ENCODE results near the gene TYW1B.
"Not testable (repeated sequence)": the region's sequence is repeated elsewhere in the genome, so short reads cannot be mapped to it uniquely, and the experiment has no call there.

TYW1B gene

DNA sequence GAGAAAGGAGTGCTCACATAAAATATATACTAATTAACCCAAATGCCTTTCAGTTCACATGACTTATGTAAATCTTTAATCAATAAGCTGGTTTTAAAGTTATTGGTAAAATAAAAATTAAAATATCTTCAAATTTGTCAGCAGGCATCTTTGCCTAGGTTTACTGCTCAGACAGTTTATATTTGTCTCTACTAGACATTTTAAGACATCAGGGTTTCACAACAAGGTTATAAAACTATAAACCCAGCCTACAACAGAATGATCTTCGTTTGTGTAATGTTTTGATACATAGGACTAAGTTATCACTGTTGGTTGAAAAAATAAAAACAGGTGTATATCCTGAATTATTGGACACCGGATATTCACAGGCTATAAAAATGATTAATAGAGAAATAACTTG, 67.4 kb downstream of the TYW1B start:
- no peak for DNase-seq (ENCODE audit: low read depth)

GRCh38 chr7:72754312-72754711, 73.7 kb downstream of the TYW1B start:
- TF ChIP-seq CTCF (conservative IDR thresholded peaks at IDR 0.05; ENCODE audit: control insufficient read depth, insufficient read depth, low read depth, low read length), result no peak
- H3K4me3 ChIP-seq (ENCODE audit: control insufficient read depth, low read depth, low read length), result no peak overlapping the region
- no peak for DNase-seq (ENCODE audit: low read depth)

More for the DNA sequence above, 67.4 kb downstream of the TYW1B start:
- no peak overlapping the region for H3K4me3 ChIP-seq (ENCODE audit: control insufficient read depth, low read depth, low read length)
- no peak for TF ChIP-seq CTCF (conservative IDR thresholded peaks at IDR 0.05; ENCODE audit: control insufficient read depth, insufficient read depth, low read depth, low read length)

DNA sequence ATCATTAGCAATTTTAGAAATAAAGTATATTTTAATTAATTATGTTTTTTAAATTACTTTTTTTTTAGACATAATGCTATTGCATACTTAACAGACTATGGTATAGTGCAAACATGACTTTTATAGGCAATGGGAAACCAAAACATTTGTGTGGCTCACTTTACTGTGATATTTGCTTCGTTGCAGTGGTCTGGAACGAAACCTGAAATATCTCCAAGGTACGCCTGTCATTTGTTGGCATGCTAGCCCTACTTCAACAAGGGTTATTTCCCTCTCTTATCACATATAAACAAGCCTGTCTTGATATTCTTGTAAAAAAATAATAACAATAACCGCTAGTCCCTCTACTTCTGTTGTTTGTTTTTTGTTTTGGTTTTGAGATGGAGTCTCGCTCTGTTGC, 74.2 kb downstream of the TYW1B start:
- no peak overlapping the region for H3K4me3 ChIP-seq (ENCODE audit: control insufficient read depth, low read depth, low read length)
- TF ChIP-seq CTCF (conservative IDR thresholded peaks at IDR 0.05; ENCODE audit: control insufficient read depth, insufficient read depth, low read depth, low read length), result no peak
- DNase-seq (ENCODE audit: low read depth), result no peak

- DNase-seq (ENCODE audit: low read depth); H3K4me3 ChIP-seq (ENCODE audit: control insufficient read depth, low read depth, low read length): not testable (repeated sequence)
These were observed 74.8 kb downstream of the TYW1B start for GRCh38 chr7:72753229-72753628.

DNA sequence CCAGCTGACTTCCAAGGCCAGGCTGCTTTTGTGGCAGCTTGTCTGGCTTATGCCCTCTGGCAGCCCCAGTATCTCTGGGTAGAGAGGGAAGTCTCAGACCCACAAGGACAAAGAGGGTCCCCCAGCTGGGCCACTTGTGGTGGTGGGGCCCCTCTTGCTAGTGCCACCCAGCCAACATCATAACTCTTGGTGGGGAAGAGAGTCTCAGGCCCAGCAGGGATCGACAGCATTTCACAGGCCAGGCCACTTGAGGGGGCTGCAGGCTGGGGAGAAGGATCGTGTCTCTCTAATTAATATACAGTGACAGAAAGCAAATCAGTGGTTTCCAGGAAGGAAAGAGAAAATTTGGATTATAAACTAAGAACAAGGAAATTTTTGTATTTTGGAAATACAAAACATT, 76.0 kb downstream of the TYW1B start:
- no peak overlapping the region for H3K4me3 ChIP-seq (ENCODE audit: control insufficient read depth, low read depth, low read length)
- no peak for DNase-seq (ENCODE audit: low read depth)
- no peak for TF ChIP-seq CTCF (conservative IDR thresholded peaks at IDR 0.05; ENCODE audit: control insufficient read depth, insufficient read depth, low read depth, low read length)

DNA sequence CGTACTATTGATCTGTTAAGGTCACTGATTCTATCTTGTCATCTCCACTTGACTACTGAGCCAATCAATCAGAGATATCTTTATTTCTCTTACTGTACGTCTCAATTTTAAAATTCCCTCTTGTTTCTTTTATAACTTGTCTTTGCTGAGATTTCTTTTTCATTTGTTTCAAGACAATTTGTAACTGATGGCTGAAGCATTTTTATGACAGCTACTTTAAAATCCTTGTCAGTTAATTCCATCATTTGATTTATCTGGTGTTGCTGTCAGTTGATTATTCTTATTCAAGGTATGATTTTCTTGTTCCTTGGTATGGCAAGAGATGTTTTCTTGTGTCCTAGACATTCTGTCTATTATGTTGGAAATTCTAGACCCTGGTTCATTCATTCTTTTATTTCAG, 76.6 kb downstream of the TYW1B start:
- DNase-seq (ENCODE audit: low read depth), result no peak
- no peak overlapping the region for H3K4me3 ChIP-seq (ENCODE audit: control insufficient read depth, low read depth, low read length)
- no peak for TF ChIP-seq CTCF (conservative IDR thresholded peaks at IDR 0.05; ENCODE audit: control insufficient read depth, insufficient read depth, low read depth, low read length)

DNA sequence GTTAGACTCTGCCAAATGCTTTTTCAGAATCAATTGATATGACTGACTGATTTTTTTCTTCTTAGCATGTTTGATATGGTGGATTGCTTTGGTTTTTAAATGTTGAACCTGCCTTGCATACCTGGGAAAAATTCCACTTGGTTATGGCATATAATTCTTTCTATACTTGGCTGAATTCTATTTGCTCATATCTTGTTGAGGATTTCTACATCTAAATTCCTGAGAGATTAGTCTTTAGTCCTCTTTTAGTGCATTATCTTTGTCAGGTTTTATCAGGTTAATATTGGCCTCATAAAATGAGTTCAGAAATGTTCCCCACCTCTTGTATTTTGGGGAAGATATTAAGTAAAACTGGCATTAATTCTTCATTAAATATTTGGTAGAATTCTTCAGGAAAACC, 79.4 kb downstream of the TYW1B start:
- DNase-seq (ENCODE audit: low read depth); H3K4me3 ChIP-seq (ENCODE audit: control insufficient read depth, low read depth, low read length): not testable (repeated sequence)

DNA sequence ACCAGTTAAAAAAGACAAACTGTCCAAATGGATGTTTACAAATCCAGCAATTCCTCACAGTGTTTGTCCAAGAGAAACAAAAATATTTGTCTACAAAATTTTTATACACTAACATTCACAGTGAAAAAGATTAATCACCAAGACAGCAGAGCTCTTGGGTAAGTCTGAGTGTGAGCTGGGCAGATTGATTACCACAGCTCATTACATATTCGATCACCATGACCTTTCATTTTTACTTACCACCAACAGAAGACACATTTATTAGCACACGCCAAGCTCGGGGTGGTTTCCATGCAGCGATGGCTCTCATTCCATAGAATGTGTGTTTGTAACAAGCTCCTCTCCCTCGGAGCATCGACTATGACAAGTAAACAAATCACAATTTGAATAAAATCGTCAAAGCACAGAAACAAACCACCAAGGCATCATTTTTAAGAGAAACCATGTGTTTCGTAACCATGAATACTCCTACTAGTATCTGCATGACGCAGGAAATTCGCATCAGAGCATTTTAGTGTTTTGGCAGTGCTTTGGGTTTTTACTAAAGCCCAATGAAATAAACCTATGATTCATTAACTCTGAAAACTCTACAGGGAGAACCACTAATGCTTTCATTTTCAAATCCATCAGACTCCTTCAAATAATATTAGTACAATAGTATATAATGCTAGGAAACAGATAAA, 83.6 kb downstream of the TYW1B start:
- peak; percentile 87 for DNase-seq (ENCODE audit: low read depth)
- peak overlapping the region; percentile 46 for H3K4me3 ChIP-seq (ENCODE audit: control insufficient read depth, low read depth, low read length)

DNA sequence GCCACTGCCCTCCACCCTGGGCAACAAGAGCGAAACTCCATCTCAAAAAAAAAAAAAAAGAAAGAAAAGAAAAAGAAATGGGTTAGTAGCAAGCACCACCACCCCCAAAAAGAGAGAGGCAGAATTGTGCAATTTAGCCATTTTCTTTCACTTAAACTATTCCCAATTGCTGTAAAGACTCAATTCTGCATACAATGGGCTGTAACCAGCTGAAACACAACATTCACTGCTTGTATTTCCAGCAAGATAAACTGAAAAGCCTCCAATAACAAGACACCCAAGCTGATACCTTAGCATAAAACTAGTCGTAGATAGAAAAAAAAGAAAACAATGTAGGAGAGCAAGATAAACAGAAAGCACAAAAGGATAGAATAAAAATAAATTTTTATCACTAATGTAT, 84.2 kb downstream of the TYW1B start:
- H3K4me3 ChIP-seq (ENCODE audit: control insufficient read depth, low read depth, low read length); DNase-seq (ENCODE audit: low read depth): not testable (repeated sequence)

DNA sequence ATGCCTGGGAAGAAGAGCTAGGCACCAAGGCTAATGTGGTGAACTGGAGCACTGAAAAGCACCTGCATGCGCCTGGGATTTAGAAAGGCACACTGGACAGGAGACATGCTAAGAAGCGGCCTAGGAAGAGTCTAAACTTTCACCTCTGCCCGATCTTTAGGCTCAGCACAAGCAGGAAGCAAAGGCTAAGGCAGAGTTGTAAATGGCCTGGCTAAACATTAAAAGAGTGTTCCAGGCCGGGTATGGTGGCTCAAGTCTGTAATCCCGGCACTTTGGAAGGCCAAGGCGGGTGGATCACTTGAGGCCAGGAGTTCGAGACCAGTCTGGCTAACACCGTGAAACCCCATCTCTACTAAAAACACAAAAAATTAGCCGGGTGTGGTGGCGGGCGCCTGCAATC, 88.3 kb downstream of the TYW1B start:
- not testable (repeated sequence) for H3K4me3 ChIP-seq (ENCODE audit: control insufficient read depth, low read depth, low read length); DNase-seq (ENCODE audit: low read depth)

DNA sequence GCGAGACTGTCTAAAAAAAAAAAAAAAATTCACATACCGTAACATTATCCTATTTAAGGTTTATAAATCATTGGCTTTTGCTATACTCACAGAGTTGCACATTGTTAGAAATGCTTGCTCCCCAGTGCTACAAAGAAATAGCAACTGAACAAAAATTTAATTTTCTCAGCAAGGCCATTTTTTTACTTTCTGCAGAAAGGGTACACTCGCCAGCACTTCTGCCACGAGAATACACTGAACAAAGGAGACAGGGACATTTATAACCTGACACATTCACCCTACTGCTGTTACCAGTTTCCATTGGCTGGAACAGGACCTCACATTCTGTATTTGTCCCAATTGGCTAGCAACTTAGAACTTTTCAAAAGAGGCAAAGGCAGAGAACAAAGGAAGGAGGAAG, 92.1 kb downstream of the TYW1B start:
- DNase-seq (ENCODE audit: low read depth), result not testable (repeated sequence)

GRCh38 chr7:72730815-72731214, 97.2 kb downstream of the TYW1B start:
- not testable (repeated sequence) for H3K4me3 ChIP-seq (ENCODE audit: control insufficient read depth, low read depth, low read length); DNase-seq (ENCODE audit: low read depth)

More for the DNA sequence above, 92.1 kb downstream of the TYW1B start:
- not testable (repeated sequence) for H3K4me3 ChIP-seq (ENCODE audit: control insufficient read depth, low read depth, low read length)

DNA sequence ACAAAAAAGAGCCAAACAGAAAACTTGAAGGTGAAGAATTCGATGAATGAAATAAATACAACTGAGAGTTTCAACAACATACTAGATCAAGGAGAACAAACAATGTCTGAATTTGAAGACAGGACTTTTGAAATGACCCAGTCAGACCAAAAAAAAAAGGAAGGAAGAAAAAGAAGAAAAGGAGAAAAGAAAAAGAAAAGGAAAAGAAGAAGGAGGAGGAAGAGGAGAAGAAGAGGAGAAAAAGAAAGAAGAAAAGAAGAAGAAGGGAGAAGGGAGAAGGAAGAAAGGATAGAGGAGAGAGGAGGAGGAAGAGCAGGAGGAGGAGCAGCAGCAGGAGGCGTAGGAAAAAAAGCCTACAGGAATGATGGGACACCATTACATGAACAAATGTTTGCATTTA, 97.6 kb downstream of the TYW1B start:
- H3K4me3 ChIP-seq (ENCODE audit: control insufficient read depth, low read depth, low read length); DNase-seq (ENCODE audit: low read depth): not testable (repeated sequence)

Data from fibroblast of mammary gland (primary cell).